Peyer's patch (tissue), 4 donors: ENCODE results near the gene DDX20.

Experiments
- POLR2A ChIP-seq, 2 donors: fragments of 450-650 bp; IDR thresholded peaks; one replicate each; pipeline ENCODE4 v1.5.1; 2017; ENCODE audit warnings: antibody characterized with exemption in 2 of 2, mild to moderate bottlenecking in 2 of 2, moderate library complexity in 2 of 2
- TF ChIP-seq, protein P1 (sequence below), 6 experiments: fragments of 450-650 bp in 4 of 6; fragments of 200-600 bp in 2 of 6; sonication (generic) in 1 of 6; IDR thresholded peaks; one replicate each; pipeline ENCODE4 v1.5.1; 2017 to 2019; ENCODE audit warnings: antibody characterized with exemption in 6 of 6, mild to moderate bottlenecking in 3 of 6, moderate library complexity in 1 of 6

DNA sequence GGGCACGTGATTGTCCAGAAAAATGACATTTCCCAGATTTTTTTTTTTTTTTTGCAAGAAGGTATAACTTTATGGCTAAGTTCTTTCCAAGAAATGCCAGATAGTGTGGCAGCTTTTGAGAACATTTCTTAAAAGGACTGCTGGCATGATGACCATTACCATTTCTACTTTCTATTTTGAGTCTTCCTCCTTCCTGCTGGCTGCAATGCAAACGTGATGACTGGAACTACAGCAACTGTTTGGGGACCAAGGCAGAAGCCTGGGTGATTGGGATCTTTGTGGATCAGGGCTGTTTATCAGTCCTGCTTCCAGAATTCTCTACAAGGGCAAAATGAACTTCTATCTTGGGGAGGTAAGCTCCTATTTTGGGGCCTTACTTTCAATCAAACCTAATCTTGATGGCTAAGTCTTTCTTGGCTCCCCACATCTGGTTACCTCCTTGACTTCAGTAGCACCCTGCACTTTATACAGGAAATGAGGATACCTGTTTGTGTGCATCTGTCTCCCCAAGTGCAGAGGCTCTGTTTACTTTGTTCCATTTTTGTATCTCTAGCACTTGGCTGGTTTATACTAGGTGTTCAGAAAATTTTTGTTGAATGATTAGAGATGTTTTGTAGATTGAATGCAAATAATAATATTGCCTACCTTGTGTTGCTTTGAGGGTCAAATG lies 3.7 kb upstream of the DDX20 start:
- TF ChIP-seq, protein P1, sequence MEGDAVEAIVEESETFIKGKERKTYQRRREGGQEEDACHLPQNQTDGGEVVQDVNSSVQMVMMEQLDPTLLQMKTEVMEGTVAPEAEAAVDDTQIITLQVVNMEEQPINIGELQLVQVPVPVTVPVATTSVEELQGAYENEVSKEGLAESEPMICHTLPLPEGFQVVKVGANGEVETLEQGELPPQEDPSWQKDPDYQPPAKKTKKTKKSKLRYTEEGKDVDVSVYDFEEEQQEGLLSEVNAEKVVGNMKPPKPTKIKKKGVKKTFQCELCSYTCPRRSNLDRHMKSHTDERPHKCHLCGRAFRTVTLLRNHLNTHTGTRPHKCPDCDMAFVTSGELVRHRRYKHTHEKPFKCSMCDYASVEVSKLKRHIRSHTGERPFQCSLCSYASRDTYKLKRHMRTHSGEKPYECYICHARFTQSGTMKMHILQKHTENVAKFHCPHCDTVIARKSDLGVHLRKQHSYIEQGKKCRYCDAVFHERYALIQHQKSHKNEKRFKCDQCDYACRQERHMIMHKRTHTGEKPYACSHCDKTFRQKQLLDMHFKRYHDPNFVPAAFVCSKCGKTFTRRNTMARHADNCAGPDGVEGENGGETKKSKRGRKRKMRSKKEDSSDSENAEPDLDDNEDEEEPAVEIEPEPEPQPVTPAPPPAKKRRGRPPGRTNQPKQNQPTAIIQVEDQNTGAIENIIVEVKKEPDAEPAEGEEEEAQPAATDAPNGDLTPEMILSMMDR (IDR thresholded peaks at IDR 0.05), result no peak
- no peak for TF ChIP-seq POLR2A (IDR thresholded peaks at IDR 0.05)
